GM19099 (cell line): ENCODE measurements around the gene ALS2CL.

ENCODE experiments used
- POLR2A ChIP-seq: IDR thresholded peaks from 3 replicates; pipeline ENCODE4 v1.6.1; 2011; ENCODE audit warnings: low read depth; ENCODE audit not compliant: insufficient read length; ENCODE audit errors: extremely low read depth

The ALS2CL gene, protein sequence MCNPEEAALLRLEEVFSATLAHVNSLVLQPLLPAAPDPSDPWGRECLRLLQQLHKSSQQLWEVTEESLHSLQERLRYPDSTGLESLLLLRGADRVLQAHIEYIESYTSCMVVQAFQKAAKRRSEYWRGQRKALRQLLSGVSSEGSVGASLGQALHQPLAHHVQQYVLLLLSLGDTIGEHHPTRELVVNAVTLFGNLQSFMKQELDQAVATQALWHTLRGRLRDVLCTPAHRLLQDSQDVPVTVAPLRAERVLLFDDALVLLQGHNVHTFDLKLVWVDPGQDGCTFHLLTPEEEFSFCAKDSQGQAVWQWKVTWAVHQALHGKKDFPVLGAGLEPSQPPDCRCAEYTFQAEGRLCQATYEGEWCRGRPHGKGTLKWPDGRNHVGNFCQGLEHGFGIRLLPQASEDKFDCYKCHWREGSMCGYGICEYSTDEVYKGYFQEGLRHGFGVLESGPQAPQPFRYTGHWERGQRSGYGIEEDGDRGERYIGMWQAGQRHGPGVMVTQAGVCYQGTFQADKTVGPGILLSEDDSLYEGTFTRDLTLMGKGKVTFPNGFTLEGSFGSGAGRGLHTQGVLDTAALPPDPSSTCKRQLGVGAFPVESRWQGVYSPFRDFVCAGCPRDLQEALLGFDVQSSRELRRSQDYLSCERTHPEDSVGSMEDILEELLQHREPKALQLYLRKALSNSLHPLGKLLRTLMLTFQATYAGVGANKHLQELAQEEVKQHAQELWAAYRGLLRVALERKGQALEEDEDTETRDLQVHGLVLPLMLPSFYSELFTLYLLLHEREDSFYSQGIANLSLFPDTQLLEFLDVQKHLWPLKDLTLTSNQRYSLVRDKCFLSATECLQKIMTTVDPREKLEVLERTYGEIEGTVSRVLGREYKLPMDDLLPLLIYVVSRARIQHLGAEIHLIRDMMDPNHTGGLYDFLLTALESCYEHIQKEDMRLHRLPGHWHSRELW

DNA sequence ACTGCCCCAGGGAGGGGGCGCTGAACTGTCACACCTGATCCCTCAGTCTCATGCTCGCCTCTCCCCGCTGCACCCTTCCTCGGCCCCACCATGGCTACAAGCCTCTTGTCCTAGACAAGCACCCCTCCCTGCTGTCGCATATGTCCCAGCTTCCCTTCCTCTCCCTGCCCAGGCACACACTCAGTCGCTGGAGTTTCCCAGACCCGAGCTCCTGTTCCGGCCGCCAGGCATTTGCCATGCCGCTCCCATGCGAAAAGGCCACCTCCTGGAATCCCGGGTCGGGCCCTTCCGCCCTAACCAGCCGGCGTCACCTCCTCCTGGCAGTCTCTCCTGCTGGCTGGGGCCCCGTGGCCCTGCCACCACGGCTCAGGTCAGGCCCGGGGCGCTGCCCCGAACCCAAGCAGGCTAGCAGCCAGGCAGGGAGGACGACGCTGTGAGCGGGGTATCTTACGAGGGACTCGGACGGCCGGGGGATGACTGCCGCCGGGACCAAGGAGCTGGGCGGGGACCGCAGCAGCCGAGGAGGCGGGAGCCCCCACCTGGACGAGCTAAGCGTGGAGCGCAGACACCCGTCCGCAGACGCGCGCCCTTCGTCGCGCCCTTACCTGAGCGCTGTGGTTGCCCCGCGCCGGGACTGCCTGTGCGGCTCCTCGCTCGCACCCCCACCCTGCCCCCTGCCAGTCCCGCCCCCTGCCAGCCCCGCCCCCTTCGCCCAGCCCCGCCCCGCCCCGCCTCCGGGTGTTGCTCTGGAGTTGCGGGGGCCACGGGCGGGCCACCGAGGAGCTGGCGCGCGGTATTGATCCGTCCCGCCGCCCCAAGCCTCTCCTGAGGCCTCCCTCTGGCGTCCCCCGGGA lies at the start of gene ALS2CL:
TSS of gene ALS2CL (minus strand) at position 642 of the 854 bp plus-strand sequence. CDS start 4,239 bp downstream, outside the sequence.
- no peak for TF ChIP-seq POLR2A

DNA sequence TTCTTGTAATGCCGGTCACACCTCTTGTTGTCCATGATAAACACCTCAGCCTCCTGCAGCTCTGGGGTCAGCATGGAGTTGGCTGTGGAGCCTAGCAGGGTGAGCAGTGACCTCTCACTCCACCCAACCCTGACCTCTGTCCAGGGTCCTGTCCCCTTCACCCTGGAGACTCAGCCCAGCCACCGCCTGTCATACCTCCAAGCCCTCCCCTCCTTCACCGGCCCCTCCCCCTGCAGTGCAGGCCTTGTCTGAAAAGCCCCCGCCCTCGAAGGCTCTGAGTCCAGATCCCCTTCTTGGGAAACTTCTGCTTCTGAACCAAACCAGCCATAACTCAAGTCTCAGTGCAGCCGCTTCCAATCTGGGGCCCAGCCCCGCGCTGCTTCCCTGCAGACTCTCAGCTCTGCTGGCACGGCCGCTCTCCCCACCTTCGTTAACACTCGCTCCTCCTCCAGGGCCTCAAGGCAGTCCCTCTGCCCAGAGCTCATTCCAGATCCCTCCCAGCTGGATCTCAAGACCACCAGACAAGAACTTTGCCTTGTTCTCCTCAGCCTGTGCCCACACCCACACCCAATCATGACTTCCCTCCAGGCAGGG lies 49.6 kb upstream of the ALS2CL start:
- no peak for TF ChIP-seq POLR2A

DNA sequence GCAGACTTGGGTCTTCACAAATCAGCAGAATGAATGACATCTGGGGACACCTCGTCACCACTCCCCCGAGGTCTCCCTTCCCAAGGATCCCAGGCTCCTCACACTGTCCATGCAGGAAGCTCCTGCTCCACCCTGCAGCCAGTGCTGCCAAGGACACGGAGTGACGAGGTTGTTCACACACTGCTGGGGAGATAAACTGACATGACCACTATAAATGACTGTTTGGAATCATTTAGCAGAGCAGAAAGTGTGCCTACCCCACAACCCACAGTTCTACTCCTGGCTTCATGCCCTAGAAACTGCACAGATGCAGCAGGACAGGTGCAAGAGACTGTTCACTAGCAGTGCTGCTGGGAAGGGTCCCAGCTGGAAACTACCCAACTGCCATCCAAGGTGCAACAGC lies 43.9 kb upstream of the ALS2CL start:
- TF ChIP-seq POLR2A, result no peak

DNA sequence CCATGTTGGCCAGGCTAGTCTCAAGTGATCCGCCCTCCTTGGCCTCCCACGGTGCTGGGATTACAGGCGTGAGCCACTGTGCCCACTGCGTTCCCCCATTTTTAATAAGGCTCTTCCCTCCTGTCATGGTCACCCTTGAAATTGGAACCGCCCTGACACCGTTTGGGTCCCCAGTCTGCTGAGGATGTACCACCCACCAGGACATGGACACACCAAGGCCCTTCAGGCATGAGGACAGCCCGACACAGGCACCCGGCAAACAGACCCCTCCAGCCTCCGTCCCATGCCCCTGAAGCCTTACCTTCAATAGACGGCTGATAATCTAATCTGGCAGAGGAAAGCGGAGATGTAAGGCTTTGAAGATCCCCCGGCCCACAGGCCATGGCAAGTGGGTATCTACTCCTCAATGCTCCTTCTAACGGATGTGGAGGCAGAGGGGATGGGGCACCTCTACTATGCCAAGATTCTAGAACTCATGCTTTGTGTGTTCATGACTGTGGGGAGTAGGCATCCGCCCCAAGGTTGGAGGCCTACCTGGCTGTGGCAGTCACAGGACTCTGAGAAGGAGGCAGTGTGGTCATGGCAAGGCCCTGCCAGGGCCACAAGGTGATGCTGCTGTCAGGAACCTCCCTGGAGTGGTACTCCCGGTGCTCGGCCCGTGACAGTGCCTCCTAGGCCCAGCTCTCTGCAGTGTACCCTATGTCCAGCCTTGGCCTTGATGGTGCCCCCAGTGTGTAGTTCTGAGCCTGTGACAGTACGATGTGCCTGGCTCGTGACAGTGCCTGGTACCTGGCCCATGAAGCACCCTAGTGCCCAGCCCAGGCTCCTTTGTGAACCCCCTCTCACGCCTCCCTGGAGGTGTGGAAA lies 42.8 kb upstream of the ALS2CL start:
- no peak for TF ChIP-seq POLR2A

DNA sequence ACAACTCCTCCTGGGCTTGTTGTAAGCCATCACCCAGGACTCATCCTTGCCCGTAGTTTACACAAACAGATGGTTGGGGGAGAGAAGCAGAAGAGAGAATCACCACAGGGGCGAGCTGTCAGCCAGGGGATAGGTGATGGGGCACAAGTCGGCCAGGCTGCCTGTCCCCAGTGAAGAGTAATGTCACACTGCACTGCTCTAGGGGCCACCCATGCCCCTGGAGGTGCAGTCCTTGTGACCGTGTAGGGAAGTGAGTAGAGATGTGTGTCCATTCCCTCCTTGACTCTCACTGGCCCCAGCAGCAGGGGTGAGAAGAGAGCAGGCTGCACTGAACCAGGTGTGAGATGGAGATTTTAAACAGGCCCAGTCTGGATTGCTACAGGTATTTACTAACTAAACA lies 41.3 kb upstream of the ALS2CL start:
- no peak for TF ChIP-seq POLR2A

DNA sequence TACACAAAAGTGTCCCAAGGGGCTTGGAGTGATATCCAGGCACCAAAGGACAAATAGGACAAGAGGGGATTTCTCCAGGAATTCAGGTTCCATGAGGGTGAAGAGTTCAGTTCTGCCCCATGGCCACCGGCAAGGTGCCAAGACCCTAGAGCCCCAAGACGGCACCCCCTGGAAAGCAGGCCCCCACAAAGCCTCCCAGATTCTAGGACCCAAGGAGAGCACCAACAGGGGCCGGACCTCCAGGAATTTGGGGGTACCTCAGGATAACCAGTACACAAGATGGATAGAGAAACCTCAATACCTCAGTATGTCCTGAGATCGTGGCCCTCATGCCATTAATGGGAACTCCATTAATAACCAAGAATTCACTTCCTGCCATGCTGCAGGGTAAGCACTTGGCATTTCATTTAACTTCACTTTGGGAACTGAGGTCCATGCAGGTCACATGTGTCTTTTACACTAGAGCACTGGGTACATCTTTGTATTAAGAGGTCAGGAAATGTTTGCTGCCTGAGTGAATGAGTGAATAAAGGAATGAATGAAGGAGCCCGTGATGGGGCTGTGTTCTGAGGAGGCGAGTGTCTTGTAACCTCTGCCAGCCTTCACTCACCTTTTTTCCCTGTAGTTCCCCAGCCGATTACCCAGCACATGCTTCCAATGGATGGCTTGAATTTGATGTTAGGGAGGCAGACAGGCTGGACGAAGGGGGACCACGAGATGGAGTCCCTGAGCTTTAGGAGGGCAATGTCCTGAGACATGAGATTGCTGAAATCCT lies 39.7 kb upstream of the ALS2CL start:
- no peak for TF ChIP-seq POLR2A

DNA sequence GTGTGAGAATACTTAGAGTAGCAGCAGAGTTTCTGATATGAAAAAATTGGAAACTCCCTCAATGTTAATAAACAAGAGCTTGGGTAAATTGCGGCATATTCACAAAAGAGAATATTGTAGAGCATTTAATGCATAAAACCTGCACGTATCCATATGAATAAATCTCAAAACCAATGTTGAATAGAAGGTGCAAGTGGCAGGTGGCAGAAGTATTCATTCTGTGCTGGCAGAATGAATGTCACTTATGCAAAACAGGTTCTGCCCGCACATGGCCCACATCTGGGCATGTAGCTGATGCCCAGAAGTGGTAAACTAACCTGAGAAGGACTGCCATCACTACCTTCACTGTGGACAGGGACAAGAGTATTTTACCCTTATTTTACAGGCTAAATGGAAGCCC lies 38.3 kb upstream of the ALS2CL start:
- no peak for TF ChIP-seq POLR2A

DNA sequence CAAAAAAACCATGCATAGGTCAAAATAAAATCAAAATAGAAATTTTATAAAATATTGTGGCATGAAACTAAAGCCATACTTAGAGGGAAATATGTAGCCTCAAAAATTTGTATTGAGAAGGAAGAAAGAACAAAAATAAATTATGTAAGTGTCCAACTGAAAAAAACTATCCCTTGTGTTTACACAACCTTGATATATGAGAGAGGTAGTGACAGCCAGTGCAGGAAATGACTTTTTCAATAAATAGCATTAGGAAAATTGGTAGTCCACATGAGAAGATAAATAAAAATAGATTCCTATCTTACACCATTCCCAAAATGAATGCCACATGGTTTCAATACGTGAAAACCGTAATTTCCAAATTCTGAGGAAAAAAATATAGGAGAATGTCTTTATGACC lies 37.3 kb upstream of the ALS2CL start:
- no peak for TF ChIP-seq POLR2A

DNA sequence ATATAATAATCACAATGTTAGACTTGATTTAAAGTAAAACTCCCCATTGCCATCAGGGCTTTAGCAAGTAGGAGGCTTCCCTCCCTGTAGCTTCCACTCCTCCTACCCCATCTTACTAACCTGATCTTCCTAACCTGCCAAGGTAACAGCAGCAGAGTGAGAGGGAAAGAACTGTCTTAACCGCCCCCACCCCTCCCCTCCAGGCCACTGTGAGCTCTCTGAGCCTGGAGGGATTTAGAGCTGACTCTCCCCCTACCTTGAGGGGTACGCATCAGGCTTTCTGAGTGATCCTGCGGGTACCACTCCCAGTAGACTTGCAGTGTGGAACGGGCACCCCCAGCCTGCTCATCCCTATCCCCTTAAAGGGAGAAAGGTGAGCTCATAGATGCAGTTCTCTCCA lies 35.6 kb upstream of the ALS2CL start:
- no peak for TF ChIP-seq POLR2A

DNA sequence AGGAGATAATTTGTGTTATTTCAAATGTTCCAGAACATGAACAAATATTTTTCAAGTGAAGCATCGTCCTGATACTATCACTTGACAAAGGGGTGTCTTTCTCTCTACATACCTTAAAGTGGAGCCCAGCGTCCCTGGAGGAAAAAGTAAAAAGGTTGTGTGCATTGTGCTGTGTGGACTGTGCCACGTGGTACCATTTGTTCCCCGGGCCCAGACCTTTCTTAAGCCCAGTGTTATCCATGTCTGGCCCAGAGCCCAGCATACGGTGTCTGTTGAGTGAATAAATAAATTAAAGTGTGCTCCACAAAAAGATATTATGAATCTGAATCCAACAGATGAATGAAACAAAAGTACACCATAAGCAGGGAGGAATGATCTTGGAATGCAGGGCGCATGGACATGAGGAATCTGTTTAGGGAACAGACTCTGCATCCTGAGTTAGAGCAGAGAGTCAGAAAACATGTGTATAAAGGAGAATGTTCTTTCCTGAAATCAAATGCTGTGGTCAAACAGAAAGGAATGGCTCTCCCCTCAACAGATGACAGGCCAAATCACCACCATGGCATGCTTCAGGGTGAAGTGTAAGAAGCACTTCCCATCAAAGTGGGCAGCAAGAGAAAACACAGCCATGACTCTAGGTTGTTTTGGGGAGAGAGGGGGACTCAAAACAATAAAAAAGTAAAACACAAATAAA lies 32.3 kb upstream of the ALS2CL start:
- no peak for TF ChIP-seq POLR2A

DNA sequence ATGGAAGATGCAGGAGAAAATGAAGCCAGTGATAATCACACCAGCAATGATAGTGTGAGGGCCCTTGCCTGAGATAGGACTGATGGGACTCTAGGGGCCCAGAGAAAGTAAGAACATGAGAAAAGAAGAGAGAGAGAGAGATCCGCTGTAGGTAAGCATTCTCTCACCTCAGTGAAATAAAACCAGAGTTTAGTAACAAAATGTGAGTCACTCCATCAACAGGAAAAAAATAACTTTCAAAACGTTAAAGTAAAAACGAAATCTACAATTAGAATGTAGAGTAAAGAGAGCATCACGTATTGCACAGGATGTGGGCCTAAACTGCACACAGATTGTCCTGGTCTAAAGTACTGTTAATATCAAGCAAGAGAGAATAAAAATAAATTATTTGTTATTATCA lies 30.9 kb upstream of the ALS2CL start:
- no peak for TF ChIP-seq POLR2A

DNA sequence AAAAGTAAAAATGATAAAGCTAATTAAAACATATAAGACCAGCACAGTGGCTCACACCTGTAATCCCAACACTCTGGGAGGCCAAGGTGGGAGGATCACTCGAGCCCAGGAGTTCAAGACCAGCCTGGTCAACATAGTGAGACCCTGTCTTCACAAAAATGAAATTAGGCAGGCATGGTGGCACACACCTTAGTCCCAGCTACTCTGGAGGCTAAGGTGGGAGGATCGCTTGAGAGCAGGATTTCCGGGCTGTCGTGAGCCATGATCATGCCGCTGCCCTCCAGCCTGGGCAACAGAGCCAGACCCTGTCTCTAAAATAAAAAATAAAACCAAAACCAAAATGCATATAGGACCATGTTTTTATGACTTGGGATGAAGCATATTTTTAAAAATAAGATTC lies 29.0 kb upstream of the ALS2CL start:
- no peak for TF ChIP-seq POLR2A
